ENCODE data around the gene RPS27A.

GRCh38 chr2:55245411-55245810 is 12.9 kb downstream of the RPS27A start:
- TF ChIP-seq EZH2phosphoT487 (IDR thresholded peaks at IDR 0.05; ENCODE audit: insufficient read depth, low read depth) (no peak), EZH2 (IDR thresholded peaks at IDR 0.05; ENCODE audit: insufficient read depth, poor library complexity, severe bottlenecking) (no peak)

Measured in GM23248 (cell line).